ENCODE data around the gene PRKG1. TPM values are rescaled to one million over a fixed set of nuclear protein-coding genes. Genes with fewer than 3 reads are reported as not detected.

PRKG1 gene
- total and polyA plus RNA-seq, 2 of the 4 experiments (the other 2 are of a cell fraction) = 3.5 to 18.3 TPM

GRCh38 chr10:52297747-52298146 is 1223.5 kb downstream of the PRKG1 start:
- Histone ChIP-seq H2BK5ac (ENCODE audit: low read depth, low read length, poor library complexity, severe bottlenecking) (no peak overlapping the region), H2AK9ac (replicated peaks; ENCODE audit: low read depth, low read length, poor library complexity) (no peak overlapping the region), H3K79me1 (ENCODE audit: low read depth in 1 of 2, low read length in 2 of 2) (no peaks in the 10 kb centered on the region), H3K14ac (replicated peaks; ENCODE audit: low read depth, low read length) (no peak overlapping the region), H4K20me1 (ENCODE audit: insufficient read depth, low read length) (no peaks in the 10 kb centered on the region), H2BK20ac (ENCODE audit: low read depth, low read length) (no peak overlapping the region), H3K9me3 (ENCODE audit: control insufficient read depth, insufficient read depth, low read length) (no peaks in the 10 kb centered on the region), H2BK120ac (ENCODE audit: low read depth, low read length) (no peak overlapping the region), H3K27me3 (ENCODE audit: control insufficient read depth, insufficient read depth, low read length) (no peaks in the 10 kb centered on the region), H3K9me1 (ENCODE audit: insufficient read depth, low read length) (no peaks in the 10 kb centered on the region), H3K23ac (ENCODE audit: low read depth, low read length) (no peak overlapping the region), H3K56ac (ENCODE audit: extremely low read depth, insufficient read depth, low read length) (no peak overlapping the region), H3K4ac (ENCODE audit: low read depth, low read length) (no peak overlapping the region), H3K18ac (ENCODE audit: low read depth, low read length) (no peak overlapping the region), H3K27ac (ENCODE audit: insufficient read depth, low read length) (no peak overlapping the region), H3K4me3 (ENCODE audit: insufficient read depth, low read depth, low read length) (no peak overlapping the region), H2AFZ (replicated peaks; ENCODE audit: low read length, poor library complexity) (no peak overlapping the region), H3K9ac (ENCODE audit: low read depth, low read length) (no peak overlapping the region), H3K36me3 (ENCODE audit: control insufficient read depth, insufficient read depth, low read length) (no peaks in the 10 kb centered on the region), H2AK5ac (ENCODE audit: low read depth, low read length) (no peak overlapping the region), H4K5ac (ENCODE audit: low read depth, low read length) (no peak overlapping the region), H3K4me2 (ENCODE audit: low read depth, low read length) (no peak overlapping the region), H3K4me1 (ENCODE audit: control insufficient read depth, insufficient read depth, low read length) (no peaks in the 10 kb centered on the region), H2BK15ac (ENCODE audit: low read depth, low read length) (no peak overlapping the region), H4K8ac (ENCODE audit: low read depth in 2 of 2, low read length in 2 of 2) (no peak overlapping the region), H4K91ac (ENCODE audit: insufficient read depth, low read depth, low read length) (no peak overlapping the region)
- intact Hi-C loops (cut with micrococcal nuclease) = no loop called here
- TF ChIP-seq CEBPB (IDR thresholded peaks at IDR 0.05; ENCODE audit: low read depth, low read length) (no peak), RFX5 (IDR thresholded peaks at IDR 0.05; ENCODE audit: low read depth, low read length) (no peak), RCOR1 (IDR thresholded peaks at IDR 0.05; ENCODE audit: insufficient replicate concordance, low read length) (no peak), POLR2A (IDR thresholded peaks at IDR 0.05; ENCODE audit: low read depth, low read length) (no peak), MAFK (IDR thresholded peaks at IDR 0.05; ENCODE audit: low read depth, low read length) (no peak), USF2 (IDR thresholded peaks at IDR 0.05; ENCODE audit: low read depth, low read length) (no peak), ELK1 (IDR thresholded peaks at IDR 0.05; ENCODE audit: borderline replicate concordance, low read depth, low read length) (no peak), CHD1 (IDR thresholded peaks at IDR 0.05; ENCODE audit: low read depth, low read length) (no peak), FOS (IDR thresholded peaks at IDR 0.05; ENCODE audit: low read depth, low read length) (no peak), MAZ (IDR thresholded peaks at IDR 0.05; ENCODE audit: borderline replicate concordance, low read depth, low read length) (no peak), CTCF (conservative IDR thresholded peaks at IDR 0.05; ENCODE audit: low read depth, low read length) (no peak), MXI1 (IDR thresholded peaks at IDR 0.05; ENCODE audit: borderline replicate concordance, low read depth, low read length) (no peak), SMC3 (IDR thresholded peaks at IDR 0.05; ENCODE audit: low read depth, low read length) (no peak), NFE2L2 (IDR thresholded peaks at IDR 0.05; ENCODE audit: low read depth, low read length) (no peak), RAD21 (IDR thresholded peaks at IDR 0.05; ENCODE audit: low read length) (no peak), BHLHE40 (IDR thresholded peaks at IDR 0.05; ENCODE audit: low read depth, low read length) (no peak)
- ChIA-PET POLR2A (ENCODE audit: unreplicated experiment) (no interaction called here), CTCF (interaction anchor here (1.2 kb wide), 1 partner anchor 10 kb away, joined by 4 read pairs; no protein-coding TSS in a partner anchor)
- DNase-seq (no peak), ATAC-seq (ENCODE audit: low read depth) (no peak)
- dilution Hi-C loops (cut with HindIII; ENCODE audit: low sequenced_read_pairs, unreplicated experiment) = no loop called here
- in situ Hi-C loops (cut with MboI; ENCODE audit: low sequenced_read_pairs) = no loop called here
- WGBS, 2 experiments (ENCODE audit: extremely low coverage in 2 of 2, insufficient read length in 1 of 2) = no CpG with 5 or more reads among the region's 4 CpGs
- BruUV-seq (replicated peaks) = no TSS peak
